Measurements from ENCODE around the gene FAM3C. TPM values are rescaled to one million over a fixed set of nuclear protein-coding genes. Genes with fewer than 3 reads are reported as not detected.

Gene FAM3C
- total RNA-seq, 2 donors from 2014 or later = 46.3 to 57.7 TPM

- no peaks in the 10 kb centered on the region for H3K27me3 ChIP-seq
- H3K27ac ChIP-seq = peak overlapping the region; percentile 24
- no peak overlapping the region for H3K4me3 ChIP-seq
- TF ChIP-seq CTCF (IDR thresholded peaks at IDR 0.05) = no peak
- no peaks in the 10 kb centered on the region for H3K4me1 ChIP-seq
- no peaks in the 10 kb centered on the region for H3K36me3 ChIP-seq
- DNase-seq = no peak
- intact Hi-C loops (cut with DNase I) = no loop called here
- H3K9ac ChIP-seq (ENCODE audit: low read depth in 2 of 2, low read length in 2 of 2) = no peak overlapping the region
- no peaks in the 10 kb centered on the region for H3K9me3 ChIP-seq
These were observed 1.3 kb upstream of the FAM3C start for GRCh38 chr7:121397361-121397760.

- no peak for TF ChIP-seq CTCF (IDR thresholded peaks at IDR 0.05)
- Histone ChIP-seq H3K27ac (peak overlapping the region; percentile 78), H3K9me3 (no peaks in the 10 kb centered on the region), H3K27me3 (no peaks in the 10 kb centered on the region), H3K9ac (ENCODE audit: low read depth in 2 of 2, low read length in 2 of 2) (peak overlapping the region; percentile 60 to 85), H3K36me3 (no peaks in the 10 kb centered on the region), H3K4me1 (no peaks in the 10 kb centered on the region), H3K4me3 (peak overlapping the region; percentile 83)
- intact Hi-C loops (cut with DNase I) = no loop called here
- peak; percentile 51 for DNase-seq
These were observed 581 bp downstream of the FAM3C start for GRCh38 chr7:121395494-121395960.

- no peak overlapping the region for H3K4me3 ChIP-seq
- intact Hi-C loops (cut with DNase I) = no loop called here
These were observed 1.4 kb downstream of the FAM3C start for GRCh38 chr7:121394709-121395140.

GRCh38 chr7:121393005-121393366 lies 3.1 kb downstream of the FAM3C start:
- Histone ChIP-seq H3K9ac (ENCODE audit: low read depth in 2 of 2, low read length in 2 of 2) (no peak overlapping the region), H3K36me3 (no peaks in the 10 kb centered on the region), H3K4me3 (no peak overlapping the region), H3K4me1 (no peaks in the 10 kb centered on the region), H3K9me3 (no peaks in the 10 kb centered on the region), H3K27me3 (no peaks in the 10 kb centered on the region), H3K27ac (no peak overlapping the region)
- no peak for TF ChIP-seq CTCF (IDR thresholded peaks at IDR 0.05)
- intact Hi-C loops (cut with DNase I) = no loop called here
- DNase-seq = no peak

More at GRCh38 chr7:121394709-121395140, 1.4 kb downstream of the FAM3C start:
- H3K9ac ChIP-seq (ENCODE audit: low read depth in 2 of 2, low read length in 2 of 2) = no peak overlapping the region
- H3K4me1 ChIP-seq = no peaks in the 10 kb centered on the region
- no peak for DNase-seq
- H3K36me3 ChIP-seq = no peaks in the 10 kb centered on the region
- H3K9me3 ChIP-seq = no peaks in the 10 kb centered on the region
- H3K27me3 ChIP-seq = no peaks in the 10 kb centered on the region
- H3K27ac ChIP-seq = no peak overlapping the region
- no peak for TF ChIP-seq CTCF (IDR thresholded peaks at IDR 0.05)

GRCh38 chr7:121392277-121393004 lies 3.7 kb downstream of the FAM3C start:
- Histone ChIP-seq H3K27ac (no peak overlapping the region), H3K27me3 (no peaks in the 10 kb centered on the region), H3K4me3 (no peak overlapping the region), H3K9ac (ENCODE audit: low read depth in 2 of 2, low read length in 2 of 2) (no peak overlapping the region), H3K4me1 (no peaks in the 10 kb centered on the region), H3K9me3 (no peaks in the 10 kb centered on the region), H3K36me3 (no peaks in the 10 kb centered on the region)
- TF ChIP-seq CTCF (IDR thresholded peaks at IDR 0.05) = no peak
- no peak for DNase-seq
- intact Hi-C loops (cut with DNase I) = no loop called here
